GM18873 (cell line): Measurements from ENCODE around the gene FAM180B.
"Not testable (repeated sequence)": the region's sequence is repeated elsewhere in the genome, so short reads cannot be mapped to it uniquely, and the experiment has no call there.

Experiments
- ATAC-seq: cut with Tn5 transposase; IDR thresholded peaks from one replicate; pipeline ENCODE4 v1.9.1; 2021; ENCODE audit warnings: mild to moderate bottlenecking, moderate library complexity, moderate number of reproducible peaks; ENCODE audit not compliant: unreplicated experiment, low FRiP score

FAM180B gene

GRCh38 chr11:47593492-47593933 lies 7.0 kb downstream of the FAM180B start:
- ATAC-seq: no peak

GRCh38 chr11:47593934-47594855 lies 7.7 kb downstream of the FAM180B start, which contains the start of gene C1QTNF4:
C1QTNF4 (minus strand) TSS chr11:47594411; CDS start chr11:47590810, 3,601 bp downstream.
- ATAC-seq: no peak

GRCh38 chr11:47595029-47595428 lies 8.6 kb downstream of the FAM180B start:
- no peak for ATAC-seq

GRCh38 chr11:47595967-47596366 lies 9.5 kb downstream of the FAM180B start:
- no peak for ATAC-seq

- ATAC-seq: no peak
These were observed 13.4 kb downstream of the FAM180B start for GRCh38 chr11:47599902-47600301.

- ATAC-seq: no peak
These were observed 16.8 kb downstream of the FAM180B start for GRCh38 chr11:47603295-47603694.

GRCh38 chr11:47605921-47606320 lies 19.4 kb downstream of the FAM180B start:
- ATAC-seq: no peak

- no peak for ATAC-seq
These were observed 20.3 kb downstream of the FAM180B start for GRCh38 chr11:47606731-47607130.

GRCh38 chr11:47607380-47607779 lies 20.9 kb downstream of the FAM180B start:
- ATAC-seq: no peak

- ATAC-seq: no peak
These were observed 23.2 kb downstream of the FAM180B start for GRCh38 chr11:47609675-47610074.

GRCh38 chr11:47611348-47611794 lies 24.9 kb downstream of the FAM180B start:
- peak; percentile 74 for ATAC-seq

GRCh38 chr11:47615249-47615648 lies 28.8 kb downstream of the FAM180B start:
- ATAC-seq: no peak

GRCh38 chr11:47616726-47617416 lies 30.4 kb downstream of the FAM180B start:
- no peak for ATAC-seq

GRCh38 chr11:47617417-47617809 lies 30.9 kb downstream of the FAM180B start:
- no peak for ATAC-seq

GRCh38 chr11:47620836-47621378 lies 34.4 kb downstream of the FAM180B start:
- ATAC-seq: no peak

- no peak for ATAC-seq
These were observed 39.8 kb downstream of the FAM180B start for GRCh38 chr11:47626234-47626633.

- ATAC-seq: no peak
These were observed 41.5 kb downstream of the FAM180B start for GRCh38 chr11:47628026-47628425.

GRCh38 chr11:47631473-47631872 lies 45.0 kb downstream of the FAM180B start:
- no peak for ATAC-seq

- ATAC-seq: not testable (repeated sequence)
These were observed 49.9 kb downstream of the FAM180B start for GRCh38 chr11:47636331-47636730.
